ENCODE measurements around the gene ACTL9. TPM values are rescaled to one million over a fixed set of nuclear protein-coding genes. Genes with fewer than 3 reads are reported as not detected.

The ACTL9 gene
- total and polyA plus RNA-seq, 5 donors from 2014 or later: not detected

DNA sequence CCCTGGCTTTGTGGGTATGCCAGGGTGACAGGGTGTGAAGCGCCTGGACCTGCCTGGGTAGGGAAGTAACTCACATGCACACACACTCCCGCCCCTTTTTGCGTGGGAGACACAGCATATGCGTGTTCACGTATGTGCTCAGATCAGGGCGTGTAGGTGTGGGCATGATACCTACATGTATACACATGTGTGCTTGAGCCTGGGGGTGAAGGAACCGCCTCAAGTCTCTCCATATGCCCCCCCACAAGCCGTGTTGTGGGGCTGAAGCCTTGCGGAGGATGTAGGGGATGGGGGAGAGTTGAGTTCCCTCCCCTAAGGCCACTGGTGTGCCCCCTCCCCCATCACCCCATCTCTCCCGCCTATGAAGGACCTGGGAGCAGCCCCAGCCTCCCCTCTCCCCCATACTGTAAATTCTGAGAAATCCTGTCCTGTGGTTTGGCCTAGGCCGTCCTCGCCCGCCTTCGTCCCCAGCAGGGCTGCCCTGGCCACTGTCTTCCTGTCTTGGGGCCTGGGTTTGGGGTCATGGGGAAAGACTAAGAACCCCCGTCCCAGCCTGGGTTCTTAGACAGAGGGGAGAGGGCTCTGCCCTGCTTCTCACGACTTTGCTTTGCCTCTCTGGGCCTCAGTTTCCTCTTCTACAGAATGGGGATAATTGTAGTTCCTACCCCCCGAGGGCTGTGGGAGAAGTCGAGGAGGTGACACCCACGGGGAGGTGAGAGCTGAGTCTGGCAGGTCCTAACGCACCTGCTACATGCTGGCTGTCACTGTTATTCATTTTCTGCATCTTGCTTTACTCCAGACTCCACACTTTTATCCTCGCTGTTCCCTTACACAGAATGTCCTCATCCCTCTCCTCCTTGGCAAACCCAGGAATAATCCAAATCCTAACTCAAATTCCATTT, 14.3 kb downstream of the ACTL9 start:
- peaks cover 0 to 2% (median 0%) of the 10 kb centered on the region in 4 donors for H3K4me1 Mint-ChIP-seq
- peaks cover 0 to 3% (median 0%) of the 10 kb centered on the region in 7 donors for H3K9me3 Mint-ChIP-seq
- H3K36me3 Mint-ChIP-seq: no peaks in the 10 kb centered on the region
- H3K9me3 ChIP-seq (ENCODE audit: control insufficient read depth in 2 of 2, low read length in 2 of 2): no peaks in the 10 kb centered on the region
- DNase-seq (no peak), ATAC-seq (ENCODE audit: low read depth in 2 of 2) (no peak)
- H3K4me3 ChIP-seq (ENCODE audit: low read depth, low read length): no peak overlapping the region
- no peak overlapping the region for H3K27ac ChIP-seq (ENCODE audit: insufficient read depth, low read length, poor library complexity, severe bottlenecking)
- H3K4me3 Mint-ChIP-seq: no peak overlapping the region
- H3K4me1 ChIP-seq (ENCODE audit: control insufficient read depth, insufficient read depth, low read length, poor library complexity, severe bottlenecking): no peaks in the 10 kb centered on the region
- peaks cover 7% of the 10 kb centered on the region for H3K27me3 Mint-ChIP-seq
- no peaks in the 10 kb centered on the region for H3K27me3 ChIP-seq (ENCODE audit: control insufficient read depth, insufficient read depth, low read length)
- H3K27ac Mint-ChIP-seq: no peak overlapping the region
- no peaks in the 10 kb centered on the region for H3K36me3 ChIP-seq (ENCODE audit: control insufficient read depth, insufficient read depth, low read length)

- no peaks in the 10 kb centered on the region for H3K36me3 ChIP-seq (ENCODE audit: control insufficient read depth, insufficient read depth, low read length)
- Mint-ChIP-seq H3K9me3 (peaks cover 0 to 7% (median 1%) of the 10 kb centered on the region in 7 donors), H3K4me3 (no peak overlapping the region), H3K4me1 (peaks cover 0 to 2% (median 0%) of the 10 kb centered on the region in 4 donors), H3K27me3 (peaks cover 7% of the 10 kb centered on the region), H3K27ac (no peak overlapping the region), H3K36me3 (no peaks in the 10 kb centered on the region)
- no peak for ATAC-seq (ENCODE audit: low read depth in 2 of 2)
- no peak for DNase-seq
- H3K27me3 ChIP-seq (ENCODE audit: control insufficient read depth, insufficient read depth, low read length): no peaks in the 10 kb centered on the region
- H3K4me3 ChIP-seq (ENCODE audit: low read depth, low read length): no peak overlapping the region
- H3K27ac ChIP-seq (ENCODE audit: insufficient read depth, low read length, poor library complexity, severe bottlenecking): no peak overlapping the region
- H3K4me1 ChIP-seq (ENCODE audit: control insufficient read depth, insufficient read depth, low read length, poor library complexity, severe bottlenecking): no peaks in the 10 kb centered on the region
- H3K9me3 ChIP-seq (ENCODE audit: control insufficient read depth in 2 of 2, low read length in 2 of 2): no peaks in the 10 kb centered on the region
These were observed 15.7 kb downstream of the ACTL9 start for GRCh38 chr19:8682931-8683330.

- DNase-seq (no peak), ATAC-seq (ENCODE audit: low read depth in 2 of 2) (no peak)
- H3K36me3 Mint-ChIP-seq: no peaks in the 10 kb centered on the region
- Histone ChIP-seq H3K4me3 (ENCODE audit: low read depth, low read length) (no peak overlapping the region), H3K9me3 (ENCODE audit: control insufficient read depth in 2 of 2, low read length in 2 of 2) (no peaks in the 10 kb centered on the region), H3K27me3 (ENCODE audit: control insufficient read depth, insufficient read depth, low read length) (no peaks in the 10 kb centered on the region), H3K27ac (ENCODE audit: insufficient read depth, low read length, poor library complexity, severe bottlenecking) (no peak overlapping the region), H3K4me1 (ENCODE audit: control insufficient read depth, insufficient read depth, low read length, poor library complexity, severe bottlenecking) (no peaks in the 10 kb centered on the region), H3K36me3 (ENCODE audit: control insufficient read depth, insufficient read depth, low read length) (no peaks in the 10 kb centered on the region)
- peaks cover 0 to 10% (median 1%) of the 10 kb centered on the region in 7 donors for H3K9me3 Mint-ChIP-seq
- H3K27me3 Mint-ChIP-seq: peaks cover 7% of the 10 kb centered on the region
- H3K27ac Mint-ChIP-seq: no peak overlapping the region
- no peak overlapping the region for H3K4me3 Mint-ChIP-seq
- peaks cover 0 to 2% (median 0%) of the 10 kb centered on the region in 4 donors for H3K4me1 Mint-ChIP-seq
These were observed 16.1 kb downstream of the ACTL9 start for GRCh38 chr19:8682472-8682871.

DNA sequence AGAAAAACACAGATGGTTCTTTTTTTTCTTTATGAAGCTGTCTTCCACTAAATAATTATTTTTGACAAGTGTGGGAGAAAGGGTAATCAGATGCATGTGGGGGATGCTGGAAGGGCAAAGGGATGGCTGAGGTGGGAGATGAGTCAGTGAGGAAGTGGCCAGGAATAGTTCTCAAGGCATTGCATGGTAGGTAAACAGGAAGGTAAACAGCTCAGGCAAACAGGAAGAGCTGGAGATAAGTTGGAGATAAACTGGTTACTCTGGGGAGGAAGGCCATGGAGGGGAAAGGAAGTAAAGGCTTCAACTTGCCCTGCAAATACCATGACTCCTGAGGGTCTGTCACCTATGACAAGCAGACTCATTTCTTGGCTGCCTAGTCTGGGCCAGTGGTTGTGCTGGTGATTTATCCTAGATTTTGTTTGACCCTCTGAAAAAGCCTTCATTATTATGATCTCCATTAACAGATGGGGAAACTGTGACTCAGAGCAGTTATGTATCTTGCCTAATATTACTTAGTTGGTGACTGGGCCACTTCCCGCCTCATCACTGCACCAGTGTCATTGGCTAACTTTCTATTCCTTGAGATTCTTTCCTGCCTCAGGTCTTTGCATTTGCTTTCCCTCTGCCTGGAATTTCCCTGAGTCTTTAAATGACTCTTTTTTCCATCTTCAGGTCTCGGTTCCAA, 17.1 kb downstream of the ACTL9 start:
- Mint-ChIP-seq H3K4me1 (peaks cover 0 to 2% (median 0%) of the 10 kb centered on the region in 4 donors), H3K27ac (no peak overlapping the region), H3K4me3 (no peak overlapping the region), H3K9me3 (peaks cover 0 to 10% (median 1%) of the 10 kb centered on the region in 7 donors), H3K27me3 (peaks cover 4% of the 10 kb centered on the region), H3K36me3 (no peaks in the 10 kb centered on the region)
- no peaks in the 10 kb centered on the region for H3K27me3 ChIP-seq (ENCODE audit: control insufficient read depth, insufficient read depth, low read length)
- no peaks in the 10 kb centered on the region for H3K9me3 ChIP-seq (ENCODE audit: control insufficient read depth in 2 of 2, low read length in 2 of 2)
- DNase-seq (no peak), ATAC-seq (ENCODE audit: low read depth in 2 of 2) (no peak)
- H3K4me3 ChIP-seq (ENCODE audit: low read depth, low read length): no peak overlapping the region
- H3K4me1 ChIP-seq (ENCODE audit: control insufficient read depth, insufficient read depth, low read length, poor library complexity, severe bottlenecking): no peaks in the 10 kb centered on the region
- no peaks in the 10 kb centered on the region for H3K36me3 ChIP-seq (ENCODE audit: control insufficient read depth, insufficient read depth, low read length)
- H3K27ac ChIP-seq (ENCODE audit: insufficient read depth, low read length, poor library complexity, severe bottlenecking): no peak overlapping the region

DNA sequence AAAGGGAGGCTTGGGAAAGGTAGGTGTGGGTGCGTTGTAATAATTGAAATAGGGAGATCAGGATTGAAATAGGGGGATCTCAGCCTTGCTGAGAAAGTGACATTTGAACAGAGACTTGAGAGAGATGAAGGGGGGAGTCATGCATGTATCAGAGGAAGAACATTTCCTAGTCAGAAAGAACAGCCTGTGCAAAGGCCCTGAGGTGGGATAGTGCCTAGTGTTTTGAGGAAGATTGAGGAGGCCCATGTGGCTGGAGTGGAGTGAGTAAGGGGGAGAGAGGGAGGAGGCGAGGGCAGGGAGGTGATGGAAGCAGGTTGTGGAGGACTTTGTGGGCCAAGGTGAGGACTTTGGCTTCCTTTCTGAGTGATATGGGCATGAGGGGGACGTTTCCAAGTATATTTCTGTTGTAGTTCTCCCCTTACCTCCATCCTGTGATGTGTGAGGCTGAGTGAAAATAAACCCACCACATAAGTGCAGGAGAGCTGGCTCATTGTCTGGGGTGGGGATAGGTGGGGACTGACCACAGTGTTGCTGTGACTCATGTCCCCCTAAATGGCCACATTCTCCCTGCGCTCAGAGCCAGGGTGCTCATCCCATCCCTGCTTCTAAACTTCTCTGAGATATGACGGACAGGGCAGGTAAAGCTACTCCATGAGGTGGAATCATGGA, 17.8 kb downstream of the ACTL9 start:
- H3K27me3 Mint-ChIP-seq: peaks cover 5% of the 10 kb centered on the region
- DNase-seq: no peak

DNA sequence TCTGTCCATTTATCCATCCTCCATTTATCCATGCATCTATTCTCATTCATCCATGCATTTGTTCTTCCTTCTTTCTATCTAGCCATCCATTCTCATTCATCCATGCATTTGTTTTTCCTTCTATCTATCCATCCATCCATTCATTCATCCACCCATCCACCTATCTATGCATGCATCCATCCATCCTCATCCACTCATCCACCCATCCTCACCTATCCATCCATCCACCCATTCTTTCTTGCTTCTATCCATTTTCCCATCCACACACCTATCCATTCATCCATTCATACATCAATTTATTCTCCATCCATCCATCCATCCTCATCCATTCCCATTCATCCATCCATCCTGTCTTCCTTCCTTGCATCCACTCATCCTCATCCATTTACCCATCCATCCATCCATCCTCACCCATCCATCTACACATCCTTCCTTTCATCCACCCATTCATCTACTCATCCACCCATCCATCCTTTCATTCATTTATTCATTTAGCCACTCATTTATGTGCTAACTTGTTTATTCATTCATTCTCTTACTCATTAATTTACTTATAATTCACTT, 20.3 kb downstream of the ACTL9 start:
- peaks cover 0 to 5% (median 2%) of the 10 kb centered on the region in 4 donors for H3K4me1 Mint-ChIP-seq
- Histone ChIP-seq H3K4me3 (ENCODE audit: low read depth, low read length) (no peak overlapping the region), H3K27ac (ENCODE audit: insufficient read depth, low read length, poor library complexity, severe bottlenecking) (no peak overlapping the region), H3K9me3 (ENCODE audit: control insufficient read depth in 2 of 2, low read length in 2 of 2) (no peaks in the 10 kb centered on the region), H3K4me1 (ENCODE audit: control insufficient read depth, insufficient read depth, low read length, poor library complexity, severe bottlenecking) (no peaks in the 10 kb centered on the region), H3K36me3 (ENCODE audit: control insufficient read depth, insufficient read depth, low read length) (no peaks in the 10 kb centered on the region), H3K27me3 (ENCODE audit: control insufficient read depth, insufficient read depth, low read length) (no peaks in the 10 kb centered on the region)
- H3K9me3 Mint-ChIP-seq: peaks cover 0 to 10% (median 3%) of the 10 kb centered on the region in 7 donors
- ATAC-seq (ENCODE audit: low read depth in 2 of 2) (no peak), DNase-seq (no peak)
- no peak overlapping the region for H3K4me3 Mint-ChIP-seq
- H3K27ac Mint-ChIP-seq: no peak overlapping the region
- H3K27me3 Mint-ChIP-seq: peaks cover 15% of the 10 kb centered on the region
- H3K36me3 Mint-ChIP-seq: no peaks in the 10 kb centered on the region

More for the DNA sequence above, 17.8 kb downstream of the ACTL9 start:
- Mint-ChIP-seq H3K4me3 (no peak overlapping the region), H3K9me3 (peaks cover 0 to 10% (median 2%) of the 10 kb centered on the region in 7 donors), H3K36me3 (no peaks in the 10 kb centered on the region), H3K27ac (no peak overlapping the region), H3K4me1 (peaks cover 0 to 3% (median under 1%) of the 10 kb centered on the region in 4 donors)
- H3K27me3 ChIP-seq (ENCODE audit: control insufficient read depth, insufficient read depth, low read length): no peaks in the 10 kb centered on the region
- H3K9me3 ChIP-seq (ENCODE audit: control insufficient read depth in 2 of 2, low read length in 2 of 2): no peaks in the 10 kb centered on the region
- H3K36me3 ChIP-seq (ENCODE audit: control insufficient read depth, insufficient read depth, low read length): no peaks in the 10 kb centered on the region
- H3K4me3 ChIP-seq (ENCODE audit: low read depth, low read length): no peak overlapping the region
- ATAC-seq (ENCODE audit: low read depth in 2 of 2): no peak
- H3K27ac ChIP-seq (ENCODE audit: insufficient read depth, low read length, poor library complexity, severe bottlenecking): no peak overlapping the region
- H3K4me1 ChIP-seq (ENCODE audit: control insufficient read depth, insufficient read depth, low read length, poor library complexity, severe bottlenecking): no peaks in the 10 kb centered on the region

DNA sequence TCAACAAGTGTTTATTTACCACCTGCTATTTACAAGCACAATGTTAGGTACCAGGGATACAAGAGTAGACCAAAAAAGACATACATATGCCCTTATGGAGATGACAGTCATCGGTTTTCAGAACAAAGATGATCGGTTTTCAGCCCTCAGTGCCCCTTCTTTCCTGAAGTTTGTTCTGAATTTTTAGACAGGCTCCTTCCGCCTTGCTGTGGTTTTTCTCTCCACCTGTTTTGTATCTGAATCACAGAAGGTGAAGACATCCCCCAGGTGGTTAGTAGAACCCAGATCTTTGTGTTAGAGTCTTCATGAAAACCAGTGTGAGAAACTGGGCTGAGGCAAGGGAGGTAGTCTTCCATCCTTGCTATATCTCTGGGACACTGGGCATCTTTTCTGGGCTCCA, 23.5 kb downstream of the ACTL9 start:
- H3K27me3 ChIP-seq (ENCODE audit: control insufficient read depth, insufficient read depth, low read length): no peaks in the 10 kb centered on the region
- no peak overlapping the region for H3K4me3 Mint-ChIP-seq
- no peak for ATAC-seq (ENCODE audit: low read depth in 2 of 2)

More for the DNA sequence above, 23.5 kb downstream of the ACTL9 start:
- H3K4me3 ChIP-seq (ENCODE audit: low read depth, low read length): no peak overlapping the region
- no peak overlapping the region for H3K27ac ChIP-seq (ENCODE audit: insufficient read depth, low read length, poor library complexity, severe bottlenecking)
- Mint-ChIP-seq H3K4me1 (peaks cover 0 to 10% (median 7%) of the 10 kb centered on the region in 4 donors), H3K9me3 (peaks cover 0 to 10% (median 1%) of the 10 kb centered on the region in 7 donors), H3K36me3 (no peaks in the 10 kb centered on the region), H3K27ac (no peak overlapping the region), H3K27me3 (peaks cover 24% of the 10 kb centered on the region)
- H3K9me3 ChIP-seq (ENCODE audit: control insufficient read depth in 2 of 2, low read length in 2 of 2): no peaks in the 10 kb centered on the region
- DNase-seq: no peak
- H3K36me3 ChIP-seq (ENCODE audit: control insufficient read depth, insufficient read depth, low read length): no peaks in the 10 kb centered on the region
- peaks cover 3% of the 10 kb centered on the region for H3K4me1 ChIP-seq (ENCODE audit: control insufficient read depth, insufficient read depth, low read length, poor library complexity, severe bottlenecking)
